Motor neuron (in vitro differentiated cells): Measurements from ENCODE around the gene SSBP3. TPM values are rescaled to one million over a fixed set of nuclear protein-coding genes. Genes with fewer than 3 reads are reported as not detected.

Experiments
- ATAC-seq, 8 experiments: fragments of 200-7000 bp; cut with Tn5 transposase; replicated peaks in 6 of 8; 2 replicates each; pipeline ENCODE4 v1.8.0; 2021; ENCODE audit warnings: mild to moderate bottlenecking in 8 of 8, moderate library complexity in 8 of 8
- H3K27ac ChIP-seq, 2 donors: fragments of 250-450 bp; sonication (Bioruptor Pico); 2 replicates each; pipeline ENCODE4 v1.9.0; 2021; ENCODE audit warnings: antibody characterized with exemption in 2 of 2, mild to moderate bottlenecking in 2 of 2, moderate library complexity in 1 of 2
- H3K4me1 ChIP-seq, 2 donors: fragments of 250-450 bp; sonication (Bioruptor Pico); replicated peaks in 1 of 2; 2 replicates each; pipeline ENCODE4 v1.6.1; 2021; ENCODE audit warnings: antibody characterized with exemption in 2 of 2, mild to moderate bottlenecking in 2 of 2, moderate library complexity in 1 of 2
- H3K4me3 ChIP-seq, 5 donors: fragments of 250-450 bp; sonication (Bioruptor Pico); 2 replicates each; pipeline ENCODE4 v1.9.0; 2021; ENCODE audit warnings: antibody characterized with exemption in 5 of 5, mild to moderate bottlenecking in 5 of 5, moderate library complexity in 4 of 5
- WGBS, 10 experiments: fragments of 450-650 bp; shearing (Covaris generic); methylation state at CpG; one replicate each; pipeline ENCODE4 v1.0.0; 2022; 5-methylcytosine and 5-hydroxymethylcytosine counted together
- in situ Hi-C, 9 experiments: fragments of 400-800 bp; cut with MboI; loops; one replicate each; pipeline ENCODE4 v1.15.0; 2021; ENCODE audit warnings: low sequenced_read_pairs in 9 of 9, low pct_unique_long_range_greater_than_20kb in 2 of 9; ENCODE audit not compliant: unreplicated experiment in 9 of 9
- total RNA-seq, 8 experiments: library from RNA; unstranded; fragments of 300-600 nt; gene quantifications; 2 replicates each; pipeline versions ENCODE4 v1.2.3 to v1.2.4, GENCODE V29; 2022

The SSBP3 gene
- total RNA-seq, 8 experiments from 2014 or later: 11.3 to 183 (median 60.4) TPM

DNA sequence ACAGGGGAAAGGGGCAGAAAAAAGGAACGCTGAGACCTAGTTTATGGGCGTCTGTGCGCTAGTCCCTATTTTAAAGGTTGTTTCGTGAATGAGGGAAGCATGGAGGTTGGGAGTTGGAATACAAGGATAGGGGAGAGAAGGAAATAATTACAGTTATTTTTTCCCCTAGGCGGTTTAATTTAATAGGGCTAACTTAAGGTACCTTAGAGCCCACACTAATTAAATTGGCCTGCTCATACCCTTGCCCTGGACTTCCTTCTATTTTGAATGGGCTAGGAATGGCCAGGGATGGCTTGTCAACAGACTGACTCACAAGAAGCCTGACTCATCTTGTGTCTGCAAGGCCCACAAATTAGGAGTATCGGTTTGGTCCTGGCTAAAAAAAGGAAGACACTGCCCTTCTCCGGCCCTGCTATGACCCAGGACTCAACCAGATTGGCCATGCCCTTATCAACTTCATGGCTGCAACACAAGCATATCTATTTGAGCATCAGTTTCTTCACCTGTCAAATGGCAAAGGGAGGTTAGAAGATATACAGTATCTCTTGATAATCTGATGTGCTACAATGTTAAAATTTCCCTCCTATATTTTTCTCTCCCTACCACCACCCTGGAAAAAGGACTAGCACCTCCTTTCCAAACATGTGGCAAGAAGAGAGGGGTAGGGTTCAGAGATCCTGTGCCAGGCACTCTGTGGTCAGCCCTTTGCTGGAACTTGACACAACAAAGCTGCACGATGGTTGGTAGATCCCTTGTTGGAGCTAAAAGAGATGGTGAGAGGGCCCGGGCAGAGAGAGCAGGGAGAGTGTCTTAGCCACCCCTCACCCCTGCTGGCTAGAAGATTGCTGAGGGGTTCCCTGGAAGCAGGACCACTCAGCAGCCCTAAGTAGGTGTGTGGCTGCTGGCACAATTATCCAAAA is 2.2 kb upstream of the SSBP3 start:
- H3K4me1 ChIP-seq: peaks cover 42 to 44% of the 10 kb centered on the region in 2 donors
- WGBS, 10 experiments: 15 to 82% (median 50%) methylated on average over 3 to 9 of the region's 9 CpGs; no CpG with 5 or more reads in 3 of the 10 experiments
- in situ Hi-C loops: loop anchor here in 7 of 9 experiments (5.0 to 10.0 kb wide), 3 partner anchors 76 to 134 kb away; no protein-coding TSS in a partner anchor
- peak overlapping the region in 2 of 5 donors; percentile 92 to 97 for H3K4me3 ChIP-seq
- ATAC-seq: peak in 4 of 8 experiments; percentile 3 to 12 (median 6)
- peak overlapping the region; percentile 83 to 96 for H3K27ac ChIP-seq

DNA sequence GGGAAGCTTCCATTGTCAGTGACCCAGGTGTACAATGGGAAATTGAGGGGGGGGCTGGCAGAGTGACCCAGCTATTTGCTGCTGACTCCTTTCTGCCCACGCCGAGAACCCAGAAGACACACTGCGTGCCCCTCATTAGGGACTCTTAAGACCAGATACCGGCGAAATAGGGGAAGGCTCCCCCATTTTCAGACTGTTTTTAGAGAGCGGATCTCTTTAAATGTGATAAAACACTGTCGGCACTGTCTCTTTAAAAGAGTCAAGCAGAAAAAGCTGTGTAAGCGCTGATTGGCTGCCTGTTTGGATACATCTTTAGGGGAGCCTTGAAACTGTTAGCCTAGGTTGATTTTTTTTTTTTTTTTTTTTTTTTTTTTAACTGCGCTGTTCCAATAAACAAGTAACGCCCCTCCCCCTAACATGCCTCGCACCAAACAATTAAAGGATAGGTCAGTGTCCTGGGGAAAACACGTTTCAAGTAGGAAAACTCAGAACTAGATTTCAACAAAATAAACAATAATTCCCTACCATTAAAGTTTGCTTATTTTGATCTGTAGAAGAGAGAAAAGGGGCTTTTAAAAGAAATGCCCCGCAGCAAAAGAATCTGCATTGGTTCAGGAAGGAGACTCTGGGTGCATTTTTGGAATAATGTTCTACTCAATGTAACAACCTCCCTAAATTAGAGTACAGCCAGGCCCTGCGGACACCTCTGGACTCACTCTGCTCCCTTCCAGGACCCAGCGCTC is 1.4 kb upstream of the SSBP3 start:
- Histone ChIP-seq H3K4me3 (peak overlapping the region; percentile 91 to 97 (median 92)), H3K4me1 (peaks cover 46 to 49% of the 10 kb centered on the region in 2 donors), H3K27ac (peak overlapping the region; percentile 93 to 96)
- WGBS, 10 experiments: 0 to 17% (median 3%) methylated on average over 2 to 15 of the region's 15 CpGs; no CpG with 5 or more reads in 1 of the 10 experiments
- peak; percentile 5 to 33 (median 18) for ATAC-seq
- in situ Hi-C loops: loop anchor here in 7 of 9 experiments (5.0 to 10.0 kb wide), 3 partner anchors 77 to 133 kb away; no protein-coding TSS in a partner anchor

DNA sequence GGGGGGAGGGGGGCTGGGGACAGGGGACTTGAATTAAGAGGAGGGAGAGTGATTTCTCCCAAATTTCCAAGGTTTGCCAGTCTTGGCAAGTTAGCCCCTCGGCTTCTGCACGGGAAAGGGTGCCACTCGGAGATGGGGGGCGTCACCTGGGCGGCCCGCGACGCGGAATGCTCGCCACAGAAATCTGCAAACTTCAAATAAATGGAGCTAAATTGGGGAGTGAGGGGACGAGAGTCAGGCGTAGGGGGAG is 885 bp upstream of the SSBP3 start:
- Histone ChIP-seq H3K4me3 (peak overlapping the region; percentile 91 to 97 (median 92)), H3K27ac (peak overlapping the region; percentile 93 to 96), H3K4me1 (peaks cover 50 to 54% of the 10 kb centered on the region in 2 donors)
- in situ Hi-C loops: loop anchor here in 7 of 9 experiments (5.0 to 10.0 kb wide), 3 partner anchors 78 to 132 kb away; no protein-coding TSS in a partner anchor
- ATAC-seq: peak in 2 of 8 experiments; percentile 0 to 4
- 0 to 27% methylated on average over 2 to 8 of the region's 12 CpGs; no CpG with 5 or more reads in 8 of the 10 experiments for WGBS, 10 experiments

DNA sequence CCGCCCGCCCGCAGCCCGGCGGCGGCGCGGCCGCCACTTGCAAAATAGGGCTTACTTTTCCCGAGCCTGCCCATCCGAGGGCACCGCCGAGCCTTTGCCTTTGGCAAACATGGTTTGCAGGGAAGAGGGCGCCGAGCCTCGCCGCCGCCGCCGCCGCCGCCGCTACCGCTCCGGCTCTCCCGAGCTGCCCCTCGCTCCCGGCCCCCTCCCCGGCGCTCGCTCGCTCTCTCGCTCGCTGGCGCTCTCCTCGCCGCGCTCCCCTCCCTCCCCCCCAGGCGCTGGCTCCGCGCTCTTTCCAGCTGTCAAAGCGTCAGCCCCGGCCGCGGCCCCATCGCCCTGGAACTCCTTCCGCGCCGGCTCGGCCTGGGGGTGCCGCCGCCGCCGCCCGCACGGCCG is 298 bp downstream of the SSBP3 start:
- in situ Hi-C loops: loop anchor here in 7 of 9 experiments (5.0 to 10.0 kb wide), 3 partner anchors 79 to 131 kb away; no protein-coding TSS in a partner anchor
- ATAC-seq: peak in 4 of 8 experiments; percentile 18 to 22 (median 19)

DNA sequence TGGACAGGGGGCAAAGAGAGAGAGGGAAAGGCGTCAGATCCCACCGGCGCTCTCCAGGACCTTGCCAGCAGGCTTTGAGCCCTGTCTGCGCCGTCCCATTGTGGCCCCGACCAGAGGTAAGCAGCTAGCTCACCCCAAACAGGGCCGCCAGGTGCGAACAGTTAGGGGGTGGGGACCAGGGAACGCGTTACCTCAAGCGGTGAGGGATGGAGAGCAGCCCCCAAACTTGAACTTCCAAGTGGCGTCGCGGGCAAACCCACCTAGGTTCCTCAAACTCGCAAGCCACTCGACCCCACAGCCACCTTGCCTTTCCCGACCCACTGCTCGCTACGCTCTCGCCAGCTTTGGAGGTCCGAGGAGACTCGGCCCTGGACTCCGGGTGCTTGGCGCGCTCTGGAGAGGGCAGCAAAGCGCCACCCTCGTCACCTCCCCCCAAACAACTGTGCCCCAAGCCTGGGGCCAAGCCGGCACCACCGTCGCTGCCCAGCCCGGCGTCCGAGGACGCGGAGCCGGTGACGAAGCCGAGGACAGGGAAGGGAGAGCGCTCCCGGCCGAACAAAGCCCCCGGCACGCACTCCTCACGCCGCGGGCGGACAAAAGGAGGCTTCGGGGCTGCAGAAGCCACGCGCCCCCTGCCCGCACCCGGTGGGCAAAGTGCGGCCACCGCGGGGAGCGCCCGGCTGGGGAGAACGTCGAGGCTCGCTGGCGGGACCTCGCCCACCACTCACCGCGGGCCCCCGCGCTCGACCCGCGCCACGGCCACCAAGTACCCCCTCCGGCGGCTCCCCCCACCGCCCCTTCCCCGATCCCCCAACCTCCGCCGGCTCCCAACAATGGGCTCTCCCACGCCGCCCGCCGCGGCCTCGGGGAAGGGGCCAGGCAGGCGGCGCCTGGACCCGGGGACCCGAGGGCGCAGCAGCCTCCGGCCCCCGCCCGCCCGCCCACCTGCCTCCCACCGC is 976 bp downstream of the SSBP3 start:
- in situ Hi-C loops: loop anchor here in 7 of 9 experiments (5.0 to 10.0 kb wide), 3 partner anchors 80 to 130 kb away; no protein-coding TSS in a partner anchor
- H3K27ac ChIP-seq: peak overlapping the region; percentile 93 to 96
- peaks cover 55 to 63% of the 10 kb centered on the region in 2 donors for H3K4me1 ChIP-seq
- peak overlapping the region; percentile 91 to 97 (median 92) for H3K4me3 ChIP-seq
- peak in 3 of 8 experiments; percentile 0 to 12 (median 6) for ATAC-seq
- 0% methylated on average over 3 to 17 of the region's 92 CpGs; no CpG with 5 or more reads in 4 of the 10 experiments for WGBS, 10 experiments

More for the DNA sequence above, 298 bp downstream of the SSBP3 start:
- H3K4me1 ChIP-seq: peaks cover 56 to 63% of the 10 kb centered on the region in 2 donors
- WGBS, 10 experiments: no CpG with 5 or more reads among the region's 57 CpGs
- peak overlapping the region; percentile 91 to 97 (median 92) for H3K4me3 ChIP-seq
- peak overlapping the region; percentile 93 to 96 for H3K27ac ChIP-seq

DNA sequence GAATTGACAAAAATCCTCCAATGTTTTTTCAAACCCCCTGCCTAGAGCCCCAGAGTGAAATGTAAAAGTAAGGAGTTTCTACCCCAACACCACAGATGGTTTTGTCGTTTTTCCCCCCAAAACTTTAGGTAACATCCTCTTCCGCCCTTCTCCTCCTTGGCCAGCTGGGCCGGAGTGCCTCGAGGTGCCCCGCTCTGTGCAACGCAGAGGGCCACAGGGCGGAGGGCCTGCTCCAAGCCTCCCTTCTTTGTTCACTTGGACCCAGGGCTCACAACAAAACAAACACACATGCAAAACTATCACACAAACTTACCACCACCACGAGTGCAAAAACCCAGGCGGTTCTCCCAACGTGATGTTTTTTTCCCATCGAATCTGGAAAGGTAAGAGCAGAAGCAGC is 1.9 kb downstream of the SSBP3 start:
- in situ Hi-C loops: loop anchor here in 1 of 9 experiments (10.0 kb wide), 2 partner anchors 81 to 129 kb away; no protein-coding TSS in a partner anchor
- WGBS, 10 experiments: 8 to 89% (median 14%) methylated on average over 4 to 11 of the region's 11 CpGs; no CpG with 5 or more reads in 4 of the 10 experiments
- ATAC-seq: no peak
- peaks cover 50 to 57% of the 10 kb centered on the region in 2 donors for H3K4me1 ChIP-seq
- H3K4me3 ChIP-seq: peak overlapping the region; percentile 91 to 97 (median 92)
- H3K27ac ChIP-seq: peak overlapping the region; percentile 37 to 40

DNA sequence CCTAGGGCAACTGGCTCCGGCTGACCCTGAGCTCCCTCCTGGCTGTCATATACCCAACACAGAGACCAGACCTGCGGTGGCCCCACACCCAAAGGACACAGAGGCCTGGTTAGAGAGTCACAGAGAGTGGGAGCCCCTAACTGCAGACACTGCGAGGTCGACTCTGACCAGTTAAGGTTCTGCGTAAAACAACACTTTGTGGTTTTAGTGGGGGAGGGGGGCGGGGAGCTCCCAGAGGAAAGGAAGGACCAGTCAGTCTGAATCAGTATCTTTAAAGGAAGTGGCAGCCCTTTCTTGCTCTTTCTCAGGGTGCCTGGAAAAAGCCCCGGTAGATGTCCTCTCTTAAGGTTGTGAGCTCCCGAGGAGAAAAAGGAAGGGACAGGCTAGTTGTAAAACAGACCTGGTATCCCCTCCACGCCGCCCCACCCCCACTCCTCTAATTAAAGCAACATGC is 2.4 kb downstream of the SSBP3 start:
- 3 to 20% (median 7%) methylated on average over 2 to 6 of the region's 10 CpGs; no CpG with 5 or more reads in 5 of the 10 experiments for WGBS, 10 experiments
- ATAC-seq: no peak
- Histone ChIP-seq H3K4me1 (peaks cover 52 to 55% of the 10 kb centered on the region in 2 donors), H3K4me3 (peak overlapping the region; percentile 91 to 97 (median 92)), H3K27ac (peak overlapping the region in 1 of 2 donors; percentile 40)
- in situ Hi-C loops: loop anchor here in 1 of 9 experiments (10.0 kb wide), 2 partner anchors 81 to 129 kb away; no protein-coding TSS in a partner anchor

DNA sequence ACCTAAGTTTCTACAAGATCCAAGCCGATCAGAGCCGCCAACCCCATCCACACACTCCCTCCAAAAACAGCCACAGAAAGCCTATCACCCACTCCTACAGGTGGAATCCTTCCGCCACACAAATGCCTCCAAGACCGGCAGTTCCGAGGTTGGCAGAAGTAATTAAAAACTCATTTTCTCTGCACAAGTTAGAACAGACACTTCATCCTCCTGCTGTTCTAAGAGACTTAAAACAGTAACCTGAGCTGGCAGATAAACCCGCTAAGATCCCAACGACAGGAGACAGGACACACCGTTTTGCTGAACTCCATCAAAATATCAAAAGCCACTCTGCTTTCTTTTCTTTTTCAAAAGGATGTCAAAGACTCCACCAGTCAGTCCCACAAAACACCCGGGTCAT is 2.8 kb downstream of the SSBP3 start:
- H3K27ac ChIP-seq: no peak overlapping the region
- ATAC-seq: no peak
- 22 to 75% (median 51%) methylated on average over 3 to 9 of the region's 9 CpGs; no CpG with 5 or more reads in 1 of the 10 experiments for whole genome bisulfite sequencing, 10 experiments
- in situ Hi-C loops: loop anchor here in 1 of 9 experiments (10.0 kb wide), 2 partner anchors 81 to 129 kb away; no protein-coding TSS in a partner anchor
- H3K4me1 ChIP-seq: peaks cover 47 to 51% of the 10 kb centered on the region in 2 donors
- peak overlapping the region; percentile 91 to 97 (median 92) for H3K4me3 ChIP-seq

DNA sequence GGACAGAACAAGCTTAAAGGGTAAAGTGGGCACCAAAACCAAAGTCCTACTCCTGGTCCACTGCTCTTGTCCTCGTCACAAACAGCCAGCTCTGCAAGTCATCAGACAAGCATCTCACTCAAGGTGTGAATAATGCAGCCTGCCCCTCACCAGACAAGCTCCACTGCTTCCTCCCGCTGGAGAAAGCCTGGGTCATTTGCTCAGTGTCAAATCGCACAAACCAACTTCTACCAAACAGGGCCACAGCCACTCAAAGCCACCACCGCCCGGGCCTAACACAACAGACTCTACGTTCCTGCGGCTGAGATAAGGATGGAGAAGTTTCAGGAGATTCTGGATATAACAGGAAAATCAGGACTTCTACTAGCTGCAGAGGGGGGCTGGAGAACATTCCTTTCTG is 3.3 kb downstream of the SSBP3 start:
- WGBS, 10 experiments: 50 to 93% (median 72%) methylated on average over 1 to 7 of the region's 7 CpGs; no CpG with 5 or more reads in 2 of the 10 experiments
- in situ Hi-C loops: loop anchor here in 1 of 9 experiments (10.0 kb wide), 2 partner anchors 82 to 128 kb away; no protein-coding TSS in a partner anchor
- ATAC-seq: no peak
- no peak overlapping the region for H3K27ac ChIP-seq
- H3K4me1 ChIP-seq: peaks cover 42 to 46% of the 10 kb centered on the region in 2 donors
- peak overlapping the region; percentile 91 to 97 (median 92) for H3K4me3 ChIP-seq

DNA sequence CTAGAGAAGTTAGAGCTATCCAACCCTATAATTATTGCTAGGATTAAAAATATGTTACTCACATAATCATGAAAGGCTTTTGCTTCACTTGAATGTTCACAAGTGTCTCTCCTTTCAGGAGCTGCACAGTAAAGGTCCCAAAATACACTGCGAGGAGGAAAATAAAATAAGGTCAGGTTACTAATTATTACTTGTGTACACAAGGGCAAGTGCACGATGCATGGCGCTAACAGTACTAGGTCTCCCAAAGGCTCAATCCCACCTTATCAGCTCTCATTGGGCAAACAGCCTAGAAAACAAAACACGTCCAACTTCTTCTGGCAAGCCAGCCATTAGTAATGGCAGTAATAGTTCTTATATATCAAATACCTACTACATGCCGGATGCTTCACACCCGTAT is 4.4 kb downstream of the SSBP3 start:
- H3K4me3 ChIP-seq: no peak overlapping the region
- peaks cover 39 to 43% of the 10 kb centered on the region in 2 donors for H3K4me1 ChIP-seq
- 82 to 100% (median 97%) methylated on average over 1 to 6 of the region's 6 CpGs for WGBS, 10 experiments
- H3K27ac ChIP-seq: no peak overlapping the region
- in situ Hi-C loops: loop anchor here in 1 of 9 experiments (10.0 kb wide), 2 partner anchors 83 to 127 kb away; no protein-coding TSS in a partner anchor
- no peak for ATAC-seq

DNA sequence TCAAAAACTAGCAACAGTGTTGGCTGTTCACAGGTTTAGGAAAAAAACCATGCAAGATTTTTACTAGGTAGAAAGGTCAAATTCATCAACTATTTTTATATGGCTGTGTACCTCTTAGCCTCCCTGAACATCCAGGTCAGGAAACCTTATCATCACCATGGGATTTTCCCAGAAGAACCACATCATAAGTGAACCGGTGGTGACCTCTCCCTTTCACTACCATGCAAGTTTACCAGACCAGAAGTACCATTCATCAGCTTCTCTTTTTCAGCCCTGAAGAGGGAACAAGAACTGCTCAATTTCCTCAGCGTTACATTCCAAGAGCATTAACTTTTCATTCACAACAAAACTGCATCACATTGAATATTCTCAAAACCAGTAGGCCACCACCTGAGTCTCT is 5.9 kb downstream of the SSBP3 start:
- ATAC-seq: no peak
- 80 to 100% (median 96%) methylated on average over 1 to 2 of the region's 2 CpGs; no CpG with 5 or more reads in 3 of the 10 experiments for WGBS, 10 experiments

More for the DNA sequence above, 5.9 kb downstream of the SSBP3 start:
- Histone ChIP-seq H3K27ac (no peak overlapping the region), H3K4me1 (peaks cover 39 to 43% of the 10 kb centered on the region in 2 donors), H3K4me3 (no peak overlapping the region)
- in situ Hi-C loops: loop anchor here in 1 of 9 experiments (10.0 kb wide), 2 partner anchors 84 to 126 kb away; no protein-coding TSS in a partner anchor
